ENCODE data around the gene FBXO36.
"Not testable (repeated sequence)": the region's sequence is repeated elsewhere in the genome, so short reads cannot be mapped to it uniquely, and the experiment has no call there.

FBXO36 gene

DNA sequence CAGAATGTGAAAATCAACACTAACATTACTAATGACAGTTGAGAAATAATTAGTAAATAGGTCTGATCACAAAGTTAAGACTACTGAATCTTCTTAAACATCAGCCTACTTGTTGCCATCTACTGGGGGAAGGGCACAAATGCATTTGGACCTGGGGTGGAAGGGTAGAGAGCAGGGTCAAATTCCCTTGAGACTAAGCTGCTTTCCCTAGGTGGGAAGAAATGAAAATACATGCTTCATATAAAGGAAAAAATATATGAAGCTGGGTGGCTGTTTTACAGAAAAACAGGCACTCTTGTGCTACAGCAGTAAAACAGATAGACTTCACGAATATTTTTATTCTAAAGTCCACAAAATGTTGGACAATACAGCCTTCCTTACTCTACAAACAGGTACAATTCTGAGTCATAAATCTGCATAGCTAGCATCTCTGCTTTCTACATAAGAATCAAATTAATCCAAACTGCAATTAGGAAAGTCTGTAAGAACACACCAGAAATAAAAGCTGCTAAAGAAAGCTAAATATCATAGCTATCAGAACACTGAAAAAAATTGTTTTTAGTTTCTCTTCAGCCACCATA lies 11.4 kb upstream of the FBXO36 start:
- TF ChIP-seq, protein P1, sequence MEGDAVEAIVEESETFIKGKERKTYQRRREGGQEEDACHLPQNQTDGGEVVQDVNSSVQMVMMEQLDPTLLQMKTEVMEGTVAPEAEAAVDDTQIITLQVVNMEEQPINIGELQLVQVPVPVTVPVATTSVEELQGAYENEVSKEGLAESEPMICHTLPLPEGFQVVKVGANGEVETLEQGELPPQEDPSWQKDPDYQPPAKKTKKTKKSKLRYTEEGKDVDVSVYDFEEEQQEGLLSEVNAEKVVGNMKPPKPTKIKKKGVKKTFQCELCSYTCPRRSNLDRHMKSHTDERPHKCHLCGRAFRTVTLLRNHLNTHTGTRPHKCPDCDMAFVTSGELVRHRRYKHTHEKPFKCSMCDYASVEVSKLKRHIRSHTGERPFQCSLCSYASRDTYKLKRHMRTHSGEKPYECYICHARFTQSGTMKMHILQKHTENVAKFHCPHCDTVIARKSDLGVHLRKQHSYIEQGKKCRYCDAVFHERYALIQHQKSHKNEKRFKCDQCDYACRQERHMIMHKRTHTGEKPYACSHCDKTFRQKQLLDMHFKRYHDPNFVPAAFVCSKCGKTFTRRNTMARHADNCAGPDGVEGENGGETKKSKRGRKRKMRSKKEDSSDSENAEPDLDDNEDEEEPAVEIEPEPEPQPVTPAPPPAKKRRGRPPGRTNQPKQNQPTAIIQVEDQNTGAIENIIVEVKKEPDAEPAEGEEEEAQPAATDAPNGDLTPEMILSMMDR (conservative IDR thresholded peaks at IDR 0.05; ENCODE audit: low read depth, low read length): peak; percentile 46
- DNase-seq (ENCODE audit: low read depth): no peak
- H3K4me3 ChIP-seq (ENCODE audit: low read length): no peak overlapping the region

DNA sequence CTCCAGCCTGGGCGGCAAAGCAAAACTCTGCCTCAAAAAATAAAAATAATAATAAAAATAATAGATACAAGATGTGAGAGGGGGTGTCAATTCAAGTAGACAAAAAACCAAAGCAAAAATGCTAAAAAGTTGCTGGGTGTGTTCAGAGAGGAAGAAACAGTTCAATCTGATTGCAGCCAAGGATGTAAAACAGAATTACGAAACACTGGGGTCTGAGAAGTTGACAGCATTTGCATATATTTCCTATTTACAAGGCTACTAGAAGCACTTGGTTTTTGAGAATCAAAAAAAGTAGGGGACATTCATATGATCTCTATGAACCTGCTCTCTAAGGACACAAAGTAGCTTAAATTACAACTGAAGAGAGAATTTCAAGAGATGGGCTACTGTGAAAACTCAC lies 8.1 kb upstream of the FBXO36 start:
- TF ChIP-seq, protein P1 (conservative IDR thresholded peaks at IDR 0.05; ENCODE audit: low read depth, low read length): no peak
- DNase-seq (ENCODE audit: low read depth): no peak
- H3K4me3 ChIP-seq (ENCODE audit: low read length): no peak overlapping the region

DNA sequence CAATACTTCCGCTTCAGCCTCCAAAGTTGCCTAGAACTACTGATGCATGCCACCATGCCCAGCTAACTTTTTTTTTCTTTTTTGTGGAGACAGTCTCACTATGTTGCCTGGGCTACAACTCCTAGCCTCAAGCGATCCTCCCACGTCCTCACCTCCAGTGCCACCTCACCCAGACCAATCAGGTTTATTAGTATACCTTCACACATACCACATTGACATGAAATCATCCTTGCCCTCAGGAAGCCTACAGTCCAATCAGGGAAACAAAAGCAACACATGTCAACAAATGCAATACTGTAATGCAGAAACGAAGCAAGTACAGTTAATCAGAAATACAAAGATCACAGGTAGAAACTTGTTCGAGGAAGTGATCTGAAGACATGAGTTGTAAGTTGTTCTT lies 4.5 kb upstream of the FBXO36 start:
- TF ChIP-seq, protein P1 (conservative IDR thresholded peaks at IDR 0.05; ENCODE audit: low read depth, low read length): no peak
- no peak for DNase-seq (ENCODE audit: low read depth)
- H3K4me3 ChIP-seq (ENCODE audit: low read length): no peak overlapping the region

DNA sequence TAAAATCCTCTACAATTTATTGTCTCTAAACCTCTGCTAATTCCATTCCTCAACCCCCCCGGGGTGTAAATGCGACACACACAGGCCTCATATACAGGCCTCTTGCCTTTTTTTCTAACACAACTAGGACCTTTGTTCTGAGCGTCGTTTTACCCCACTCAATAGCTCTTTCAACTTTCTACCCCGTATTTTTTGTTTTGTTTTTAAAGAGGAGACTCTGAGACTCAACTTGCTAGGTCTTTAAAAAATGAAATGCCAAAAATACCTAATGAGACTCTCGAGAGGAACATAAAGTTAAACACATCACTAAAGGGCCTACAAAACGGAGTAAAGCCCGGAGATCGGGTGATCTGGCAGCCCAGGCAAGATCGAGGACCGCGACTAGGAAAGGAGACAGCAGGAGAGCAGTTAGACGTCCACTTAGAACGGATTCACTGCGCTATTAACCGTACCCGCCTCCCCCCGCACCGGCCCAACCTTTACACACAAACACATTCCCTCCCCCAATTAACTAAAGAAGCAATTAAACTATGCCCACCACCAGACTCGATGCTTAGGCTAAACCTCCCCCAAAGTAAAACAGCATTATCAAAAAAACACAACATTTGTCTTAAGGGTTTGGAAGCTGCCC lies 2.2 kb upstream of the FBXO36 start:
- DNase-seq (ENCODE audit: low read depth): no peak
- TF ChIP-seq, protein P1 (conservative IDR thresholded peaks at IDR 0.05; ENCODE audit: low read depth, low read length): no peak
- peak overlapping the region; percentile 93 for H3K4me3 ChIP-seq (ENCODE audit: low read length)

DNA sequence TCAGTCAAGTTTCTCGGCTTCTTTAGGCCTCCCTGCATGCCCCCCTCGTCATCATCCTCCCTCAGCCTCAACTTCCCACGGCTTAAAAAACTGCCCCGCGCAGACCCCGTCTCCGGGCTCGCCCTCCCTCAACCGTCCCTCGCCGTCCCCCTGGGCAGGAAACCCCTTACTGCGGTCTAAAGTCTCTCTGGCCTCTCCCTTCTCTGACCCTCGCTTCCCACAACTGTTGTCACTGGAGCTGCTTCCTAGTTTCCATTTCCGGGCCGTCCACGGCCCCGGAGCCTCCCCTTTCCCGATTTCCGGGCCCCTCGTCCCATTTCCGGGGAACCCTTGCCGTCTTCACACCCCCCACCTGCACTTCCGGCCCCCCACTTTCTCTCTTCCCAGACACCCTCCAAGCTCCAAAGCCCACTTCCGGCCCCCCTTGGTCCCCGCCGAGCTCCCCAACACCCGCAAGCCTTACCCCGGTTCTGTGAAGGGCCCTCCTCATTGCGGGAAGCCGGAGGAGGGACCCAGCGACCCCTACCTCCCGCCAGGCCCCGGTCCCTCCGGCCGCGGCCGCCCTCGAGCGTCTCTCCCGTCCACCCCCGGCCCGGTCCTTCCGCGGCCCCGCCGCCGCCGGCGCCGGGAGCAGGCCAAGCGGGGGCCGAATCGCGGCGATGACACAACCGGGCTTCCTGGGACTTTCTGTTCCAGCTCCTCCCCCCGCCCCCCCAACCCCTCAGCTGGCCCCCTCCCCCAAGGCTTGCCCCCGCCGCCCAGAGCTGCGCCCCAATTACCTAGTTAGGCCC lies 1.0 kb upstream of the FBXO36 start:
- H3K4me3 ChIP-seq (ENCODE audit: low read length): peak overlapping the region; percentile 93
- no peak for DNase-seq (ENCODE audit: low read depth)
- TF ChIP-seq, protein P1 (conservative IDR thresholded peaks at IDR 0.05; ENCODE audit: low read depth, low read length): no peak

DNA sequence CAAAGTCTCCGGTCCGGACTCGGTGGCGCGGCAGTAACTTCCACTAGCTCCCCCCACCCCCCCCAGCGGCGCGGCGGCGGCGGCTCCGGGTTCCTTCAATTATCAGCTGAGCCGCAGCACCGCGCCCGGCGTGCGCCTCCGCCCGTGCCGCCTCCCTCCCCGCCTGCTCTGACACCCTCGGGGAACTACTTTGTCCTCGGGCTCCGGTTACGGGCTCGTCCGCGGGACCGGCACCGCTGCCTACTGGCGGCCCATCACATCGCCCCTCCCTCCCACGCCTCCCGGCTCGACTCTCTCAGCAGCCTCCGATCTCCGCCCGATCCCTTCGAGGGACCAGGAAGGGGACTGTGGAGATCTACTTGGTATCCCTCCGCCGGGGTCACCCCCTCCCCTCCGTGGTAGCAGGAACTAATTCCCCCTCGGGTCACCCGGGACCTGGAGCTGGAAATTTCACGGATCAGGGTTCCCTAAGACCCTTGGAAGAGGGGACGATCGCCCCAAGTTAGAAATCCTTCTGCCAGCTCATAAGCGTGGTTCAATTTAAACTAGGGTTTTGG lies 333 bp upstream of the FBXO36 start, which contains the start of gene TRIP12:
Gene TRIP12, minus strand, starts transcription at position 118 of the 557 bp plus-strand sequence. CDS start 41,930 bp downstream, outside the sequence.
- DNase-seq (ENCODE audit: low read depth): peak; percentile 91

DNA sequence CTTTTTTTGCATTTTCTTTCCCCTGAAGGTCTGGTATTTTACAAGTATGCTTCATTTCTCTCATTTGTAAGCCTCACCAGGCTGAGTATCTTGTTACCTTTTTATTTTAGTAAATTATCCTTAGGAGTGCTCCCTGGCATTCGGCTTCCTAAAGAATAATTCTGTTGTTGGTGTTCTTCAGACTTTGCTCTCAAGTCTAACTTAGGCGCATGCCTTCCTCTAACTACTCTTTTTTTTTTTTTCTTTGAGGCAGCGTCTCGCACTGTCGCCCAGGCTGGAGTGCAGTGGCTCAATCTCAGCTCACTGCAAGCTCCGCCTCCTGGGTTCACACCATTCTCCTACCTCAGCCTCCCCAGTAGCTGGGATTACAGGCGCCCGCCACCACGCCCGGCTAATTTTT lies 2.2 kb downstream of the FBXO36 start:
- not testable (repeated sequence) for DNase-seq (ENCODE audit: low read depth); H3K4me3 ChIP-seq (ENCODE audit: low read length)

More for the DNA sequence above, 333 bp upstream of the FBXO36 start, which contains the start of gene TRIP12:
- TF ChIP-seq, protein P1 (conservative IDR thresholded peaks at IDR 0.05; ENCODE audit: low read depth, low read length): no peak
- H3K4me3 ChIP-seq (ENCODE audit: low read length): peak within 1 kb of the TSS; percentile 93

Data from retinal pigment epithelial cell (primary cell).